ENCODE measurements around the gene CEP126.

Gene CEP126

DNA sequence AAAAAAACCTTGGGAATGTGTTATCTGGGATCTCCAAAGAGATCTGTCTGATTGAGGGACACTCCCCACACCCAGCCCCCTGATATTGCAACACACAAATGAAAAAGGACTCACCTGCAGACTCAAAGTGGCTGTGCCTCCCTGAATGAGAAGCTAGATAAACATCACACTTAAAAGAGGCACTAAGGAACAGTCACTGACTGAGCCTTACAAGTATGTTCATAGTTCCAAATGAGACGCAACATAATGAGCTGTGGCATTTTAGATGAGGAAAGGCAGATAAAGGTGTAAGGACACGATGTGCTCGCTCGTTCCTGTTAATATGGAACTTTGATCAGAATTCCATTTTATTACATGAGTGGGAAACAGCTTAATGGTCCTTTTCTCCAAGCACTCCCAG lies 111.4 kb downstream of the CEP126 start:
- no peak overlapping the region for H3K4me3 ChIP-seq (ENCODE audit: control insufficient read depth, low read depth, low read length)
- DNase-seq (ENCODE audit: low read depth) = no peak
- TF ChIP-seq, protein P1, sequence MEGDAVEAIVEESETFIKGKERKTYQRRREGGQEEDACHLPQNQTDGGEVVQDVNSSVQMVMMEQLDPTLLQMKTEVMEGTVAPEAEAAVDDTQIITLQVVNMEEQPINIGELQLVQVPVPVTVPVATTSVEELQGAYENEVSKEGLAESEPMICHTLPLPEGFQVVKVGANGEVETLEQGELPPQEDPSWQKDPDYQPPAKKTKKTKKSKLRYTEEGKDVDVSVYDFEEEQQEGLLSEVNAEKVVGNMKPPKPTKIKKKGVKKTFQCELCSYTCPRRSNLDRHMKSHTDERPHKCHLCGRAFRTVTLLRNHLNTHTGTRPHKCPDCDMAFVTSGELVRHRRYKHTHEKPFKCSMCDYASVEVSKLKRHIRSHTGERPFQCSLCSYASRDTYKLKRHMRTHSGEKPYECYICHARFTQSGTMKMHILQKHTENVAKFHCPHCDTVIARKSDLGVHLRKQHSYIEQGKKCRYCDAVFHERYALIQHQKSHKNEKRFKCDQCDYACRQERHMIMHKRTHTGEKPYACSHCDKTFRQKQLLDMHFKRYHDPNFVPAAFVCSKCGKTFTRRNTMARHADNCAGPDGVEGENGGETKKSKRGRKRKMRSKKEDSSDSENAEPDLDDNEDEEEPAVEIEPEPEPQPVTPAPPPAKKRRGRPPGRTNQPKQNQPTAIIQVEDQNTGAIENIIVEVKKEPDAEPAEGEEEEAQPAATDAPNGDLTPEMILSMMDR (conservative IDR thresholded peaks at IDR 0.05; ENCODE audit: control insufficient read depth, insufficient read depth, low read depth, low read length) = no peak

DNA sequence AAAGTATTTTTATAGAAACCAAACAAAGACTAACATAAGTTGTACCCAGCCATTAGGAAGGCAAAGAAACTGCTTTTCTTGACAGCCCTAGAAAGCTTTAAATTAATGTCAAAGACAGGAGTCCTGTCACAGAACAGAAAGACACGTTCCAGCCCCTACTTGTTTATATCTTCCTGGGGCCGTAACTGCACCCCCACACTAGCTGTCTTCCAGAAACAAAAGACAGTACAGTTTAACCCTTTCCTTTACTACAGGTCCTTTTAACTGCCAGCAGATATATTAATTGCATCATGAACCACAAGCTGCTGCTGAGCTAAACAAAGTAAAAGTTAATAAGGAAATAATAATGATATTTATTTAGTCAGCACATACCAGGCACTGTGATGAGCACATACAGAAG lies 112.1 kb downstream of the CEP126 start:
- no peak for DNase-seq (ENCODE audit: low read depth)
- H3K4me3 ChIP-seq (ENCODE audit: control insufficient read depth, low read depth, low read length) = no peak overlapping the region
- TF ChIP-seq, protein P1 (conservative IDR thresholded peaks at IDR 0.05; ENCODE audit: control insufficient read depth, insufficient read depth, low read depth, low read length) = no peak

DNA sequence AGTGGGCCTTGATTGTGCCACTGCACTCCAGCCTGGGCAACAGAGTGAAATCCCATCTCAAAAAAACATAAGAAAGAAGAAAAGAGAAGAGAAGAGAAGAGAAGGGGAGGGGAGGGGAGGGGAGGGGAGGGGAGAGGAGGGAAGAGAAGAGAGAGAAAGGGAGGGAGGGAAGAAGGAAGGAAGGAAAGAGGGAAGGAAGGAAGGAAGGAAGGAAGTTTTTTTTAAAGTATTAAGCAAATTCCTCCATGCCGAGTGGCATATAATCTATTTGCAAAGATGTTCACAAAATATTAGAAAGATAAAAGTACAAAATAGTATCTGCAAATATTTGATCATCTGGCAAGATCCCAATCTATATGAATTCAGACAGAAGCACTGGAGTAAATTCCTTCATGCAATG lies 121.9 kb downstream of the CEP126 start:
- TF ChIP-seq, protein P1 (conservative IDR thresholded peaks at IDR 0.05; ENCODE audit: control insufficient read depth, insufficient read depth, low read depth, low read length) = no peak
- no peak for DNase-seq (ENCODE audit: low read depth)
- no peak overlapping the region for H3K4me3 ChIP-seq (ENCODE audit: control insufficient read depth, low read depth, low read length)

DNA sequence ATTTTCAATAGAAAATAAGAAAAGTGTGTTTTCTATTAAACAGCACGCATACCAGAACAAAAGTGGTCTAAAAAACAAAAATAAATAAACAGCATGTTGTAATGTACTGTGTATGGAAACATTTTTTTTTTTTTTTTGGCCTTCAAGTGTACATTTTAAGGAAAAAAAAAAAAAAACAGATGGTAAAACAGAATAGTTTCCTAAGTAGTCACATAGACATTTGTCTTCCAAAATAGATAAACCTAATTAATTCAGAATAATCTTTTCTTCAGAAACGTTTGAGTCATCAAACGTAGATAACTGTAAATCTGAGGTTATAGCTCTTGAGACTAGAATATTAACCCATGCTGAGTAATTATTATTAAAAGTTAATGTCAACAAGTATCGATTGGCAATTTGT lies 132.0 kb downstream of the CEP126 start:
- TF ChIP-seq, protein P1 (conservative IDR thresholded peaks at IDR 0.05; ENCODE audit: control insufficient read depth, insufficient read depth, low read depth, low read length) = no peak
- H3K4me3 ChIP-seq (ENCODE audit: control insufficient read depth, low read depth, low read length) = peak overlapping the region; percentile 71
- DNase-seq (ENCODE audit: low read depth) = peak; percentile 33

DNA sequence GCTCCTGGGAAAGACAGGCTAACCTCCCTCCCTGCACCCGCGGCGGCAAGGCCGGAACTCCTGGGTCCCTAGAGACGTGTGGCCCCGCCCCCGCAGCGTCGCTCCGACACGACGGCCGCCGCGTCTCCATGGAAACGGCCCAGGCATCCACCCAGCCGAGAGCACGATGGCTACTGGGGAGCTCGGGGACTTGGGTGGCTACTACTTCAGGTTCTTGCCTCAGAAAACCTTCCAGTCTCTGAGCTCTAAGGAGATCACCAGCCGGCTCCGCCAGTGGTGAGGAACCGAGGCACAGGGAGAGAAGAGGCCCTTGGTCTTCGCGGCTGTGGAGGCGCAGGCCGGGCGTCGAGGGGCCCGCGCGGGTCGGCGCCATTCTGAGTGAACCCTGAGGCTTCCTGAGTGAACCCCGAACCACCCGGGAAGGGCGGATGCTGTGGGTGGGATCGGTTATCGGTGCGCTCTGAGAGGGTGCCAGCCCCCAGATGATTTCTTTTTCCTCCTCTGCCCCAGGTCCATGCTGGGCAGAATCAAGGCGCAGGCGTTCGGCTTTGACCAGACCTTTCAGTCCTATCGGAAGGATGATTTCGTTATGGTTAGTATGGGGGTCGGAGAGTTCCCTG lies 132.6 kb downstream of the CEP126 start, which contains the start of gene CFAP300:
TSS of gene CFAP300 (plus strand) at position 133 of the 620 bp plus-strand sequence. CDS start at position 167, 34 bp downstream.
- peak; percentile 66 for DNase-seq (ENCODE audit: low read depth)
- H3K4me3 ChIP-seq (ENCODE audit: control insufficient read depth, low read depth, low read length) = peak within 1 kb of the TSS; percentile 71

More for the DNA sequence above, 132.6 kb downstream of the CEP126 start, which contains the start of gene CFAP300:
- TF ChIP-seq, protein P1 (conservative IDR thresholded peaks at IDR 0.05; ENCODE audit: control insufficient read depth, insufficient read depth, low read depth, low read length) = no peak

Data from fibroblast of mammary gland (primary cell).